Measurements from ENCODE around the gene MNAT1.

Gene MNAT1

GRCh38 chr14:60819575-60819974 lies 85.0 kb downstream of the MNAT1 start:
- H3K23ac ChIP-seq (ENCODE audit: low read depth, low read length, poor library complexity) = no peak overlapping the region
- no peaks in the 10 kb centered on the region for H3K79me1 ChIP-seq (ENCODE audit: low read depth, low read length)
- DNase-seq (ENCODE audit: low spot score) = no peak
- H2AFZ ChIP-seq (ENCODE audit: low read length) = no peak overlapping the region
- no peak overlapping the region for H2AK5ac ChIP-seq (ENCODE audit: low read depth, low read length)
- H2BK120ac ChIP-seq (ENCODE audit: low read depth, low read length) = no peak overlapping the region
- no peaks in the 10 kb centered on the region for H3K27me3 ChIP-seq (ENCODE audit: control insufficient read depth in 3 of 3, insufficient read depth in 3 of 3, low read depth in 1 of 3, low read length in 3 of 3)
- H3K4me2 ChIP-seq (ENCODE audit: insufficient read depth, low read length, poor library complexity, severe bottlenecking) = no peak overlapping the region
- H3K14ac ChIP-seq (ENCODE audit: low read length) = no peak overlapping the region
- peaks cover 0 to 4% of the 10 kb centered on the region in 2 donors for H3K9me3 ChIP-seq (replicated peaks in 1 of 2; ENCODE audit: control insufficient read depth in 2 of 2, insufficient read depth in 1 of 2, low read depth in 1 of 2, low read length in 2 of 2)
- H2BK12ac ChIP-seq (ENCODE audit: low read length) = no peak overlapping the region
- no peak overlapping the region for H2BK5ac ChIP-seq (ENCODE audit: low read length)
- no peak overlapping the region for H4K8ac ChIP-seq (ENCODE audit: low read depth, low read length)
- H3K27ac ChIP-seq (replicated peaks; ENCODE audit: low read length) = no peak overlapping the region
- peaks cover 0 to 36% of the 10 kb centered on the region in 2 donors for H3K36me3 ChIP-seq (replicated peaks in 1 of 2; ENCODE audit: control insufficient read depth in 2 of 2, insufficient read depth in 2 of 2, low read length in 2 of 2)
- H3K9ac ChIP-seq (ENCODE audit: low read depth, low read length, poor library complexity) = no peak overlapping the region
- no peaks in the 10 kb centered on the region for H3K4me1 ChIP-seq (ENCODE audit: control insufficient read depth in 2 of 2, insufficient read depth in 1 of 2, low read depth in 1 of 2, low read length in 2 of 2)
- H3K18ac ChIP-seq (ENCODE audit: low read length) = no peak overlapping the region
- WGBS, 2 donors (ENCODE audit: extremely low coverage in 2 of 2, insufficient read length in 2 of 2, insufficient replicate concordance in 1 of 2) = no CpG with 5 or more reads among the region's 4 CpGs
- no peak overlapping the region for H4K91ac ChIP-seq (ENCODE audit: low read depth, low read length, poor library complexity)
- no peak overlapping the region for H2BK15ac ChIP-seq (ENCODE audit: low read length)
- H3K4ac ChIP-seq (ENCODE audit: low read length) = no peak overlapping the region
- no peak overlapping the region for H3K4me3 ChIP-seq (ENCODE audit: low read length in 2 of 2)

GRCh38 chr14:60838601-60839000 lies 104.0 kb downstream of the MNAT1 start:
- DNase-seq (ENCODE audit: low spot score) = no peak
- Histone ChIP-seq H3K79me1 (ENCODE audit: low read depth, low read length) (peaks cover 2% of the 10 kb centered on the region), H3K36me3 (replicated peaks in 1 of 2; ENCODE audit: control insufficient read depth in 2 of 2, insufficient read depth in 2 of 2, low read length in 2 of 2) (peaks cover 1 to 24% of the 10 kb centered on the region in 2 donors), H2BK120ac (ENCODE audit: low read depth, low read length) (no peak overlapping the region), H3K4me1 (ENCODE audit: control insufficient read depth in 2 of 2, insufficient read depth in 1 of 2, low read depth in 1 of 2, low read length in 2 of 2) (no peaks in the 10 kb centered on the region), H3K4me2 (ENCODE audit: insufficient read depth, low read length, poor library complexity, severe bottlenecking) (no peak overlapping the region), H2AK5ac (ENCODE audit: low read depth, low read length) (no peak overlapping the region), H3K27ac (replicated peaks; ENCODE audit: low read length) (no peak overlapping the region), H3K9ac (ENCODE audit: low read depth, low read length, poor library complexity) (no peak overlapping the region), H2BK12ac (ENCODE audit: low read length) (no peak overlapping the region), H3K18ac (ENCODE audit: low read length) (no peak overlapping the region), H3K4me3 (ENCODE audit: low read length in 2 of 2) (peak overlapping the region in 1 of 2 donors; percentile 9), H3K4ac (ENCODE audit: low read length) (no peak overlapping the region), H3K14ac (ENCODE audit: low read length) (peak overlapping the region; percentile 59), H2BK15ac (ENCODE audit: low read length) (no peak overlapping the region), H4K8ac (ENCODE audit: low read depth, low read length) (no peak overlapping the region), H3K23ac (ENCODE audit: low read depth, low read length, poor library complexity) (peak overlapping the region; percentile 81), H2AFZ (ENCODE audit: low read length) (no peak overlapping the region), H3K9me3 (replicated peaks in 1 of 2; ENCODE audit: control insufficient read depth in 2 of 2, insufficient read depth in 1 of 2, low read depth in 1 of 2, low read length in 2 of 2) (no peaks in the 10 kb centered on the region), H2BK5ac (ENCODE audit: low read length) (no peak overlapping the region), H3K27me3 (ENCODE audit: control insufficient read depth in 3 of 3, insufficient read depth in 3 of 3, low read depth in 1 of 3, low read length in 3 of 3) (no peaks in the 10 kb centered on the region), H4K91ac (ENCODE audit: low read depth, low read length, poor library complexity) (no peak overlapping the region)
- no CpG with 5 or more reads among the region's 5 CpGs for WGBS, 2 donors (ENCODE audit: extremely low coverage in 2 of 2, insufficient read length in 2 of 2, insufficient replicate concordance in 1 of 2)

GRCh38 chr14:60839057-60839456 lies 104.5 kb downstream of the MNAT1 start:
- H2BK5ac ChIP-seq (ENCODE audit: low read length) = no peak overlapping the region
- H3K9ac ChIP-seq (ENCODE audit: low read depth, low read length, poor library complexity) = no peak overlapping the region
- no peak overlapping the region for H2AK5ac ChIP-seq (ENCODE audit: low read depth, low read length)
- H3K18ac ChIP-seq (ENCODE audit: low read length) = no peak overlapping the region
- no peaks in the 10 kb centered on the region for H3K9me3 ChIP-seq (replicated peaks in 1 of 2; ENCODE audit: control insufficient read depth in 2 of 2, insufficient read depth in 1 of 2, low read depth in 1 of 2, low read length in 2 of 2)
- H3K4ac ChIP-seq (ENCODE audit: low read length) = no peak overlapping the region
- peaks cover 1 to 24% of the 10 kb centered on the region in 2 donors for H3K36me3 ChIP-seq (replicated peaks in 1 of 2; ENCODE audit: control insufficient read depth in 2 of 2, insufficient read depth in 2 of 2, low read length in 2 of 2)
- H3K27ac ChIP-seq (replicated peaks; ENCODE audit: low read length) = no peak overlapping the region
- H2BK15ac ChIP-seq (ENCODE audit: low read length) = no peak overlapping the region
- WGBS, 2 donors (ENCODE audit: extremely low coverage in 2 of 2, insufficient read length in 2 of 2, insufficient replicate concordance in 1 of 2) = no CpG with 5 or more reads among the region's 2 CpGs
- no peaks in the 10 kb centered on the region for H3K27me3 ChIP-seq (ENCODE audit: control insufficient read depth in 3 of 3, insufficient read depth in 3 of 3, low read depth in 1 of 3, low read length in 3 of 3)
- no peak overlapping the region for H4K8ac ChIP-seq (ENCODE audit: low read depth, low read length)
- H4K91ac ChIP-seq (ENCODE audit: low read depth, low read length, poor library complexity) = no peak overlapping the region
- H2BK12ac ChIP-seq (ENCODE audit: low read length) = no peak overlapping the region
- H3K23ac ChIP-seq (ENCODE audit: low read depth, low read length, poor library complexity) = peak overlapping the region; percentile 81
- no peak overlapping the region for H2BK120ac ChIP-seq (ENCODE audit: low read depth, low read length)
- no peaks in the 10 kb centered on the region for H3K4me1 ChIP-seq (ENCODE audit: control insufficient read depth in 2 of 2, insufficient read depth in 1 of 2, low read depth in 1 of 2, low read length in 2 of 2)
- no peak for DNase-seq (ENCODE audit: low spot score)
- H3K4me3 ChIP-seq (ENCODE audit: low read length in 2 of 2) = no peak overlapping the region
- peak overlapping the region; percentile 59 for H3K14ac ChIP-seq (ENCODE audit: low read length)
- peaks cover 2% of the 10 kb centered on the region for H3K79me1 ChIP-seq (ENCODE audit: low read depth, low read length)
- no peak overlapping the region for H3K4me2 ChIP-seq (ENCODE audit: insufficient read depth, low read length, poor library complexity, severe bottlenecking)
- no peak overlapping the region for H2AFZ ChIP-seq (ENCODE audit: low read length)

- WGBS, 2 donors (ENCODE audit: extremely low coverage in 2 of 2, insufficient read length in 2 of 2, insufficient replicate concordance in 1 of 2) = no CpG with 5 or more reads among the region's 11 CpGs
- Histone ChIP-seq H3K27me3 (ENCODE audit: control insufficient read depth in 3 of 3, insufficient read depth in 3 of 3, low read depth in 1 of 3, low read length in 3 of 3) (no peaks in the 10 kb centered on the region), H4K8ac (ENCODE audit: low read depth, low read length) (no peak overlapping the region), H3K4me3 (ENCODE audit: low read length in 2 of 2) (no peak overlapping the region), H3K27ac (replicated peaks; ENCODE audit: low read length) (no peak overlapping the region), H3K4me1 (ENCODE audit: control insufficient read depth in 2 of 2, insufficient read depth in 1 of 2, low read depth in 1 of 2, low read length in 2 of 2) (no peaks in the 10 kb centered on the region), H2AK5ac (ENCODE audit: low read depth, low read length) (no peak overlapping the region), H3K79me1 (ENCODE audit: low read depth, low read length) (peaks cover 2% of the 10 kb centered on the region), H4K91ac (ENCODE audit: low read depth, low read length, poor library complexity) (peak overlapping the region; percentile 38), H3K4me2 (ENCODE audit: insufficient read depth, low read length, poor library complexity, severe bottlenecking) (no peak overlapping the region), H3K23ac (ENCODE audit: low read depth, low read length, poor library complexity) (no peak overlapping the region), H3K36me3 (replicated peaks in 1 of 2; ENCODE audit: control insufficient read depth in 2 of 2, insufficient read depth in 2 of 2, low read length in 2 of 2) (peaks cover 1 to 24% of the 10 kb centered on the region in 2 donors), H2BK5ac (ENCODE audit: low read length) (no peak overlapping the region), H3K9ac (ENCODE audit: low read depth, low read length, poor library complexity) (no peak overlapping the region), H2BK120ac (ENCODE audit: low read depth, low read length) (no peak overlapping the region), H2BK12ac (ENCODE audit: low read length) (no peak overlapping the region), H2BK15ac (ENCODE audit: low read length) (no peak overlapping the region), H2AFZ (ENCODE audit: low read length) (no peak overlapping the region), H3K4ac (ENCODE audit: low read length) (no peak overlapping the region), H3K14ac (ENCODE audit: low read length) (no peak overlapping the region), H3K18ac (ENCODE audit: low read length) (no peak overlapping the region), H3K9me3 (replicated peaks in 1 of 2; ENCODE audit: control insufficient read depth in 2 of 2, insufficient read depth in 1 of 2, low read depth in 1 of 2, low read length in 2 of 2) (no peaks in the 10 kb centered on the region)
- no peak for DNase-seq (ENCODE audit: low spot score)
These were observed 105.1 kb downstream of the MNAT1 start for GRCh38 chr14:60839657-60840056.
